Stimulated activated CD4-positive, alpha-beta T cell treated with anti-CD3 and anti-CD28 coated beads, Interleukin-1b, Interleukin-23, amount 100 ng/mL, for 24 hours (primary cell): ENCODE data around the gene PTPRR.

Experiments used
- DNase-seq, 4 experiments: peaks; one replicate each; pipeline ENCODE4 v3.0.0-alpha.2; 2020; ENCODE audit warnings: low read depth in 4 of 4, low spot score in 1 of 4

PTPRR gene

DNA sequence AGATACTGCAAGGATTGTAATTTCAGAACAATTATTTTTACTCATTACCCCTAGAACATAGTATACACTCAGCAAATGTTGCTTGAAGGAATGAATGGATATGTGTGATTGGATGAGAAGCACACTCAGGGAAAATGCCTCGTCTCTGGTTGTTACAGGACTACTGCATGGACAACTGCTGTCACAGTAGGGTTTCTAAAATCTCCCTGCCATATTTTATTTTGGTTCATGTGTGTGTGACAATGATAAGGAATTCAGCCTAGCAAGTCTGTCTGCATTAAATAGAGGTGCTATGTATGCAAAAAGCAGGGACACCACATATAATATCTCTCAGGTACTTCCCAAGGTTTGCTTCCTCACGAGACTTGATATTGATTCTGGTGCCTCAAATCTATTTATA, 1.4 kb downstream of the PTPRR start:
- DNase-seq: no peak

DNA sequence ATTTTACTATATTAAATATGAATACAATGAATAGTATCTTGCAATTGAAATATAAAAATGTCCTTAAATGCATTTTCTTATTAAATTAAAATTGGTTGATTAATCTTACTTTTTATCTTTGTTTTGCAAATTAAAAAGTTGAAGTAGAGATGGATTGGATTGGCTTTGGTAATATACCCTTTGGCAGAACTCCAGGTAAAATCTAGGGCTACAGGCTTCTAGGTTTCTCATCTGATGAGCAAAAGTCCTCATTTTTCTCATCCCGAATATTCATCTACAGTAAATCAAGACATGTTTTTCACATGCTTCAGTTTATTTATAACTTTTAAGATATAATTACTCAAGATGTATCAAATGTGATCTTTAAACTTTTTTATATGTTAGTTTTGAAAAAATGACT, 2.2 kb downstream of the PTPRR start:
- no peak for DNase-seq

GRCh38 chr12:70910666-70911065, 9.9 kb downstream of the PTPRR start:
- DNase-seq: no peak

GRCh38 chr12:70908978-70909377, 11.6 kb downstream of the PTPRR start:
- no peak for DNase-seq

DNA sequence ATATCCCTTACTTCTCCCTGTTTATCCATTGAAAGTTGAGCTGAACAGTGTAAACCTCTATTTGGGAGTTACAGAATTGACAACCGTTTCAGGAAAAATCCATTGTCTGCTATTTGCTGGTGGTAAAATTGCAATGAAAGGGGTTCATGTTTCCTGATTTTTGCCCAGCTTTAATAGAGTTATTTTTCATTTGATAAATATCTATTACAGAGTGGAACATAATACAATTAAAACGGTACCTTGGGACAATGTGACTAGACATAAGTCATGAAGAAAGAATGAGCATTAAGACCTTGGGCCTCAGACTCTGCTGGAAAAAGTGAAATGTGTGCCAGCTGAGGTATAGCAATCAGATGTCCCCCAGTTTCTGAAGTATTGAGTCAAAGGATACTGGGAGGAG, 13.1 kb downstream of the PTPRR start:
- DNase-seq: no peak

DNA sequence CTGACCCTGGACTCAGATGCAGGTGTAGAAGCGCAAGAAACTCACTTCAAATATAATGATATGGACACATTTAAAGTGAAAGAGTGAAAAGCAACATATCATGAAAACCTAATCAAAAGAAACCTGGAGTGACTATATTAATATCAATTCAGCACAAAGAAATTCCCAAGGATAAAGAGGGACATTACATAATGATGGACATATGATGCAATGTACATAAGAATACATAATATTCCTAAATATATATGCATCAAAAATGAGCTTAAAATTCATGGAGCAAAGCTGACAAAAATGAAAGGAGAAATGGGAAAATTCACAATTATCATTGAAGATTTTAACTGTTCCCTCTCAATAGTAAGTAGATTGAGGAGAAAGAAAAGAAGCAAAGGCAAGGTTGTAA, 24.6 kb downstream of the PTPRR start:
- no peak for DNase-seq

DNA sequence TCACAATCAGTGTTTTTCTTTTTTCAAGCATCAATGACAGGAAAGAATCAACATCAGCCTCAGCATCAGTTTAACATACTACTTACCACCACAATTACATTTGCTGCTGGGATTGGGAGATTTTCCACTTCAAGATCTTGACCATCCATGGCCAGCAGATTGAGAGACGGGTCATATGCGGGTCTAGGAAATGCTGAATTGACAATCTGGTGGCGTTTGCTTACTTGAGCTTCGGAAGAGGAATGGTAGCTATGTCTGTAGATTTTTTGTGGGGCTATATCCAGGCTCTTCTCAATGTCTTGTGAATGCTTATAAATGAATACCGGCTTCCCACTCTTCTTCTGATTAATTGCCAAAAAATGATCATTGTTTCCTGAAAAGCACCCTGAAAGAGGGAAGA, 27.9 kb downstream of the PTPRR start:
- no peak for DNase-seq

GRCh38 chr12:70890895-70891832, 29.4 kb downstream of the PTPRR start:
- DNase-seq: no peak

DNA sequence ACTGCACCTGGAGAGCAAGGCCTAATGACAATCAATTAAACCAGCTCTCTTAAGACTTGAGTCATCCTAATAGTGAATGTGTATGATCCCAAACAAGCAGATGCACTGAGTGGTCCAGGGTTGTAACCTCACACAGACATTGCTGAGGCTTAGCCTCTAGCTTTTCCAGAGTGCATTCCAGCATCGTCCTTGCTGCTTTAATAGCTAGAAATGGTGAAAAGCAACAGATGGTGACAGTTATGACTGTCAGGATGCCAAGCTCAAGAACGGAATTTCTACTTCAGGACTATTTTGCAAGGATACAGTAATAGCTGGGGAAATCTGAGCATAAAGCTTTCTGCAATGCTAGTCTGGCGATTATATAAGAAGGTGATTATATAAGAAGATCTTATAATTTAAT, 34.6 kb downstream of the PTPRR start:
- DNase-seq: no peak

DNA sequence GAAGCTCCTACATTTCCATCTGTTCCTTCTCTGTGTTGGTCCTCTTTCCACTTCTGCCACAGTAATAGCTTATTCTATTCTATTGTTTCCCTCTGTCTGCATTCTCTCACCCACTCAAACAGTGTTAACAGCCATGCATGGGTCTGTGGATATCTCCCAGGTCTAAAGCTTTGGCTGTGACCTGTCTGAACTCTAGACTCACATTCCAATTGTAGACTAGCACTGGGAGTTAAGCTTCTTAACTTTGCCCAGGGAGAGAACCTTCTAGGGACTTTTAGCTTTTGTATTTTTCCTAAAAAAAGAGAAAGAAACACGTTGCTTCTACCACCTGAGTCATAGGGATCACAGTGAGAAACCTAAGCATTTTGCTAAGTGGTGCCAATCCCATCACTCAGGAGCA, 36.7 kb downstream of the PTPRR start:
- DNase-seq: no peak

GRCh38 chr12:70880744-70881143, 39.8 kb downstream of the PTPRR start:
- no peak for DNase-seq

DNA sequence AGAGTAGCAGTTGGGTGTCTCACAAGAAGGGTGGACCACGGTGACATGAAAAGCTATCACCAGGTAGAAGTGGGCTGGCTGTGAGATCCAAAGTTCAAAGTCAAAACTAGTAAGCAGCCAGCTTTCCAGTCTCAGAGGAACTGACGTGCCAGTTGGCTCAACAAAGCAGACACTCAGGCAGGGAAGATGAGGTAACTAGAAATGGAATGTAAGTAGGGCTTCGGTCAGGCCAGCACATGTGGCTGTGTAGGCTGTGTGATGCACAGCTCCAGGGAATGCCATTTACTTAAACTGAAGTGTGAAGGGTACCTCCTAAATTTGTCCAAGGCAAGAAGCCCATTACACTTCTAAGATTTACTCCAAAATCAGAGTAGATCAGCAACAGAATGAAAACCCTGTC, 43.6 kb downstream of the PTPRR start:
- DNase-seq: no peak

- no peak for DNase-seq
Measured at GRCh38 chr12:70875628-70876027, 44.9 kb downstream of the PTPRR start.

GRCh38 chr12:70854881-70855568, 65.5 kb downstream of the PTPRR start:
- DNase-seq: no peak

- no peak for DNase-seq
Measured at GRCh38 chr12:70854138-70854537, 66.4 kb downstream of the PTPRR start.

GRCh38 chr12:70853326-70853725, 67.2 kb downstream of the PTPRR start:
- DNase-seq: no peak

DNA sequence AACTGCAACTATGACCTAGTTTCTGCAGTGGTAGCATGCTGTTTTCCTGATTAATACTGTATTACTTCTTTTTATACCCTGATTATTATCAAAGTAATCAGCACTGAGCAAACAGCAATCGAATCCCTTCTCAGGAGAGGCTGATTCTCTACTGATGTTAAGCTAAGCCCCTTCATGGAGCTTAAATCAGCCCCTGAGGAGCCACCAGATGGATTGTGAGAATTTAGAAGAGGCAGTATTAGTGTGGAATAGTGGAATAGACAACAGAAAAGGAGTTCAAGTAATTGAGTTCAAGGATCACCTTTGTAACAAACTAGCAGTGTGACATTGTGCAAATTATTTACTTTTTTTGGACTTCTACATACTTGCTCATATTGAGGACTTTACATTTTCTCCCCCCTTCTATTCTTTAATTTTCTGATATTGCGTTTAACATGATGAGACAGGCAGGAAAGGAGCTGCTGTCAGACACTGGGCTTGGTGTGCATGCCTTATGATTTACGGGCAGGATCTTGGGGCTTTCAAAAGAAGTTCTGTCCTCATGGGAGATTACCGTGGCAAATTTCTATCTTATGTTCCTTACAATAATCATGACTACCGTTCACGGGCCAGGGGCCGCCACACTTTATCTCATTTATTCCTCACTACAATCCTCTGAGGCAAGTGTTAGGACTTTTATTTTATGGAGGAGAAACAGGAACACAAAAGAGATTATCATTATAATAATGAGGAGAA, 68.0 kb downstream of the PTPRR start:
- DNase-seq: no peak

DNA sequence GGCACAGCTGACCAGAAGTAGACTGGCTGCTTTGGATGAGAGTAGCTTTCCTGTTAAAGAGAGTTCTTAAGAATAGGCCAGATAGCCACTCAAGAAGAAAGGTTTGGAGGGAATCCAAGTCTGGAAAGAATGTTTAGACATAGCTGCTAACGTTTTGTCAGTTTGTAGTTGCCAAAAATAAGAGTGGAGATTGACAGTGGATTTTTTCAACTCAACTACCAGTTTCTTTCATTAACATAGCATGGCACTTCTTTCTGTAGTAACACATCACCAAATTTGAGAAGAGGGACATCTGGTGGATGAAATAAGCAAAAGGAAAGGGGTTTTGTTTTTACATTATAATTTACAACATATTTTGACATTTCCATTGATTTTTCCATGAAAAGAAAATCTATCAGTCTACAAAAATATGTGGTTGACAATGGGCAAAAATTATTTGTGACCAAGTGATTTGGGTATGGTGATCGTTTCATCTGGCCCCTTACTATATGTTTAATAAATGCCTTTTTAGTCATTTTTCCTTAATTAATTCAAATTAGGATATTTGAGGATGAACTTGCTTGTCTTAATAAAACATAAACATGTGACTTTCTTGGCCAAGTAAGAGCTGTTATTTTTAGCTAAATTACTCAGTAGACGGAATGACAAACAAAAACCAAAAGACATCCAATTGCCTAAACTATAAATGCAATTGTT, 71.1 kb downstream of the PTPRR start:
- DNase-seq: no peak

GRCh38 chr12:70847871-70848270, 72.7 kb downstream of the PTPRR start:
- DNase-seq: no peak

GRCh38 chr12:70845268-70845667, 75.3 kb downstream of the PTPRR start:
- DNase-seq: no peak

GRCh38 chr12:70843363-70843762, 77.2 kb downstream of the PTPRR start:
- DNase-seq: no peak
